GM10266 (cell line): Measurements from ENCODE around the gene NSMCE3.

Experiments
- DNase-seq: peaks from one replicate; pipeline ENCODE4 v3.0.0; 2012; ENCODE audit errors: extremely low spot score
- TF ChIP-seq, protein P1 (sequence below): IDR thresholded peaks from 2 replicates; pipeline ENCODE4 v1.5.1; 2012; ENCODE audit warnings: mild to moderate bottlenecking, low read depth; ENCODE audit not compliant: control insufficient read depth, insufficient read depth; ENCODE audit errors: missing control alignments

The NSMCE3 gene

GRCh38 chr15:29270976-29271375 lies 1.4 kb upstream of the NSMCE3 start:
- DNase-seq, result no peak
- TF ChIP-seq, protein P1, sequence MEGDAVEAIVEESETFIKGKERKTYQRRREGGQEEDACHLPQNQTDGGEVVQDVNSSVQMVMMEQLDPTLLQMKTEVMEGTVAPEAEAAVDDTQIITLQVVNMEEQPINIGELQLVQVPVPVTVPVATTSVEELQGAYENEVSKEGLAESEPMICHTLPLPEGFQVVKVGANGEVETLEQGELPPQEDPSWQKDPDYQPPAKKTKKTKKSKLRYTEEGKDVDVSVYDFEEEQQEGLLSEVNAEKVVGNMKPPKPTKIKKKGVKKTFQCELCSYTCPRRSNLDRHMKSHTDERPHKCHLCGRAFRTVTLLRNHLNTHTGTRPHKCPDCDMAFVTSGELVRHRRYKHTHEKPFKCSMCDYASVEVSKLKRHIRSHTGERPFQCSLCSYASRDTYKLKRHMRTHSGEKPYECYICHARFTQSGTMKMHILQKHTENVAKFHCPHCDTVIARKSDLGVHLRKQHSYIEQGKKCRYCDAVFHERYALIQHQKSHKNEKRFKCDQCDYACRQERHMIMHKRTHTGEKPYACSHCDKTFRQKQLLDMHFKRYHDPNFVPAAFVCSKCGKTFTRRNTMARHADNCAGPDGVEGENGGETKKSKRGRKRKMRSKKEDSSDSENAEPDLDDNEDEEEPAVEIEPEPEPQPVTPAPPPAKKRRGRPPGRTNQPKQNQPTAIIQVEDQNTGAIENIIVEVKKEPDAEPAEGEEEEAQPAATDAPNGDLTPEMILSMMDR, result no peak

- DNase-seq, result peak; percentile 32
- TF ChIP-seq, protein P1, result no peak
These were observed 740 bp upstream of the NSMCE3 start for GRCh38 chr15:29270169-29270955.

- TF ChIP-seq, protein P1, result no peak
- peak; percentile 46 for DNase-seq
These were observed 727 bp downstream of the NSMCE3 start for GRCh38 chr15:29268706-29269484.

GRCh38 chr15:29266052-29266582 lies 3.5 kb downstream of the NSMCE3 start:
- TF ChIP-seq, protein P1, result no peak
- DNase-seq, result no peak

GRCh38 chr15:29263289-29263688 lies 6.3 kb downstream of the NSMCE3 start:
- DNase-seq, result no peak

DNA sequence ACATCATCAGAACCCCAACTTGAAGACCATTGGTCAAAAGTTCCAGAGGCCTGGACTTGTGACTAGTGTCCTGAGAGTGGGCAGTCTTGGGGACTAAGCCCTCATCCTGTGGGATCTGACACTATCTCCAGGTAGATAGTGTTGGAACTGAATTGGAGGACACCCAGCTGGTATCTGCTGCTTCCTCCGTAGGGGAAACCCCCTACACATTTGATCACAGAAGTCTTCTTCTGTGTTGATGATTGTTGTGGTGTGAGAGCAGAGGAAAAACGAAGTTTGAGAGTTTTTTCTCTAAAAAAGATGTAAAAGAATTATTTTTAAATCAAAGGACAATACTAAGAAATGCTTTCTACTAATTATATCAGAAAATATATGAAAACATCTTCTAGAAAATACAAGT lies 6.9 kb downstream of the NSMCE3 start:
- no peak for DNase-seq
- TF ChIP-seq, protein P1, result no peak

More at GRCh38 chr15:29263289-29263688, 6.3 kb downstream of the NSMCE3 start:
- TF ChIP-seq, protein P1, result no peak
